ENCODE results near the gene TBL3.
"Not testable (repeated sequence)": the region's sequence is repeated elsewhere in the genome, so short reads cannot be mapped to it uniquely, and the experiment has no call there.

TBL3 gene

GRCh38 chr16:1971796-1972489 is at the start of gene TBL3:
Gene TBL3 (plus strand): TSS chr16:1972053. CDS start chr16:1972165, 112 bp downstream.
- DNase-seq, result peak; percentile 86 to 94

- DNase-seq, result no peak
These were observed 49.5 kb upstream of the TBL3 start for GRCh38 chr16:1922357-1922756.

- DNase-seq, result no peak
These were observed 48.4 kb upstream of the TBL3 start for GRCh38 chr16:1923299-1924034.

- DNase-seq, result no peak
These were observed 47.8 kb upstream of the TBL3 start for GRCh38 chr16:1924095-1924494.

- DNase-seq, result no peak
These were observed 45.6 kb upstream of the TBL3 start for GRCh38 chr16:1926271-1926670.

GRCh38 chr16:1929105-1929504 is 42.7 kb upstream of the TBL3 start:
- DNase-seq, result no peak

- DNase-seq, result peak; percentile 73 to 84
These were observed 42.1 kb upstream of the TBL3 start for GRCh38 chr16:1929578-1930337.

- no peak for DNase-seq
These were observed 41.5 kb upstream of the TBL3 start for GRCh38 chr16:1930338-1930720.

GRCh38 chr16:1932050-1933028 is 39.5 kb upstream of the TBL3 start:
- no peak for DNase-seq

GRCh38 chr16:1933097-1933661 is 38.7 kb upstream of the TBL3 start:
- DNase-seq, result no peak

- no peak for DNase-seq
These were observed 34.8 kb upstream of the TBL3 start for GRCh38 chr16:1936945-1937479.

GRCh38 chr16:1938316-1938715 is 33.5 kb upstream of the TBL3 start:
- DNase-seq, result no peak

GRCh38 chr16:1938910-1939309 is 32.9 kb upstream of the TBL3 start:
- DNase-seq, result no peak

GRCh38 chr16:1939833-1940232 is 32.0 kb upstream of the TBL3 start:
- DNase-seq, result not testable (repeated sequence)

GRCh38 chr16:1940273-1941161 is 31.3 kb upstream of the TBL3 start:
- no peak for DNase-seq

- DNase-seq, result no peak
These were observed 30.4 kb upstream of the TBL3 start for GRCh38 chr16:1941162-1942046.

- no peak for DNase-seq
These were observed 29.6 kb upstream of the TBL3 start for GRCh38 chr16:1942047-1942809.

GRCh38 chr16:1942810-1943726 is 28.8 kb upstream of the TBL3 start, which contains the start of gene MSRB1:
Gene MSRB1 (minus strand): TSS chr16:1943199. CDS start chr16:1943156, 43 bp downstream.
- DNase-seq, result peak; percentile 98
